ES-I3 (cell line): ENCODE results near the gene ADK.

ENCODE experiments used
- H3K36me3 ChIP-seq: 2 replicates; pipeline ENCODE4 v1.6.1; 2013; ENCODE audit warnings: mild to moderate bottlenecking, low read length, control low read depth, moderate library complexity; ENCODE audit not compliant: insufficient read depth
- H3K4me1 ChIP-seq: 2 replicates; pipeline ENCODE4 v1.6.1; 2013; ENCODE audit warnings: mild to moderate bottlenecking, control low read depth, low read length; ENCODE audit not compliant: insufficient read depth
- H3K9ac ChIP-seq: 2 replicates; pipeline ENCODE4 v1.6.1; 2013; ENCODE audit warnings: low read depth, mild to moderate bottlenecking, low read length, moderate library complexity
- H3K9me3 ChIP-seq: 2 replicates; pipeline ENCODE4 v1.6.1; 2013; ENCODE audit warnings: mild to moderate bottlenecking, low read length, moderate library complexity; ENCODE audit not compliant: control insufficient read depth, insufficient read depth

Gene ADK

DNA sequence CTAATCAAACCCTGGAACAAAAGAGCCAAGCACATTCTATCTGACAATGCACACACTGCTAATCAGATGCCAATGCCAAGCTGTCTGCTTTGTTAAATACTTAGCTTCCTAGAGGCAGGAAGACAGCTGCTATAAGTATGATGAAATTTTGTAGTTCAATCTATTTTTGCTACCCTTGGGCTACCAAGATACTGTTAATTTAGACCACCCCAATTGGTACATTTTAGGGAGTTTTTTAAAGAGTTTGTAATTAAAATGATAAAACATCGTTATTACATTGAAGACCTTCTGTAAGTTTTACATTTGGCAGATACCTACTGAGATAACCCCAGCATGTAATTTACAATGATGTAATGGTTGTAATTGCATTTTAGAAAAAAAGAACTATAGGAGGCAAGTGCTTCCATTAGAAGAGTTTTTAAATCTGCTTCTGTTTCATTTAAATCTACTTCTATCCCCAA lies 268.5 kb downstream of the ADK start:
- H3K36me3 ChIP-seq: no peaks in the 10 kb centered on the region
- no peak overlapping the region for H3K9ac ChIP-seq
- H3K9me3 ChIP-seq: no peaks in the 10 kb centered on the region
- H3K4me1 ChIP-seq: peaks cover 22% of the 10 kb centered on the region

DNA sequence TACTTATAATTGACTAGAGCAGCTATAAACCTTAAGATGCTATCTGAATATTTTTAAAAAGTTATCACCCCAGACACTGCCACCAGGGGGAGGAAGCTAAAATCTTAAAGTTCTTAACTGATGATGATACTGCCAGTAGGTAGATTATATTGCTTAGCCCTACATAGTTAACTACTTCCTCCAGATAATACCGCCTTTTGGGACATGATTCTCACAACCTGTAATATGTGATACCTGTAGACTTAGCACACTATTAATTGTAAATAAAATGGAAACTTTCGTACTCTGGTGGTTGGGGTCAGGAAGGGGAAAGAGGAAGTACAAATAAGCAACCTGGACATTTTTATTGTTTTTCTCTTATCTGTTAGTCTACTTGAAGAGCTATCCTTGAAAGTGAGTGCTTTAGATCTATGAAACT lies 268.9 kb downstream of the ADK start:
- no peak overlapping the region for H3K9ac ChIP-seq
- H3K36me3 ChIP-seq: no peaks in the 10 kb centered on the region
- H3K4me1 ChIP-seq: peaks cover 22% of the 10 kb centered on the region
- H3K9me3 ChIP-seq: no peaks in the 10 kb centered on the region

DNA sequence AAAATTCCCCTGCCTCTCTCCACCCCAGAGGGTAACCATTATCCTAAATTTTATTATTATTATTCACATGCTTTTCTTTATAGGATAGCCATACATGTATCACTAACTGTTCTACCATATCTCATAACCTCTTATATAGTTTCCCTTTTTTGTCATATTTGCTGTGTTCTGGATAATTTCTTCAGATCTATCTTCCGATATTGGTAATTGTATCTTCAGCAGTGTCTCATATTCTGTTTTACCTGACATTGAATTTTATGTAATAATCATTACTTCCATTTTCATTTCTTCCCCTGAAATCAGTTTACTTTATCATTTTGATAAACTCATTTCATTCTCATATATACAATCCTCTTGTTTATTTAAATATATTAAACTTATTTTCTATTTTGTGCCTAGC lies 273.5 kb downstream of the ADK start:
- H3K9ac ChIP-seq: no peak overlapping the region
- no peaks in the 10 kb centered on the region for H3K9me3 ChIP-seq
- H3K4me1 ChIP-seq: peaks cover 4% of the 10 kb centered on the region; the same call in 1 of the 2 replicates
- H3K36me3 ChIP-seq: no peaks in the 10 kb centered on the region

DNA sequence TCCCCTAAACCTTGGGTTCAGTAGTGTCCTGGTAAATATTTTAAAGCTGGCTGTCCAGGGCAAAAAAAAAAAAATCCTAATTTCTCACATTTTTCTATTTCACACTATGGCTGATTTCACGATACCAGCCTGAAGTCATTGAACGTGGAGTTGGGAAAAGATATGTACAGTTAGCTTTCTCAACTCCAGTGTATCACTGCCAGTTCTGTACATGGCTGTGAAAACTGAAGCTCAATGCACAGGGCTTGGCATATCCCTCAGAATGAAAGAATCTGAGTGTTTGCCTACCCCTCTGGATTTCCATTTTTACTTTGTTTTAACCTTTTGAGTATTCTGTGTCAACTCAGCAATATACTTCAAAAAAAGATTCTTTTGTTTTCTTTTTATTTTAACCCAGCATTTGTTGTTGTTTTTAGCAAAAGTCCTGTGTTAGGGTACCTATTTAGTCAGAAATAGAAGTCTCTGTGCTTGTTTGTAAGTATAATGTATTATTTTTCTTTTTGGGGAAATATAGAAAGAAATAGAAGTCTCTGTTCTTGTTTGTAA lies 274.5 kb downstream of the ADK start:
- Histone ChIP-seq H3K9me3 (no peaks in the 10 kb centered on the region), H3K36me3 (no peaks in the 10 kb centered on the region), H3K4me1 (no peaks in the 10 kb centered on the region; the same call in 1 of the 2 replicates)

DNA sequence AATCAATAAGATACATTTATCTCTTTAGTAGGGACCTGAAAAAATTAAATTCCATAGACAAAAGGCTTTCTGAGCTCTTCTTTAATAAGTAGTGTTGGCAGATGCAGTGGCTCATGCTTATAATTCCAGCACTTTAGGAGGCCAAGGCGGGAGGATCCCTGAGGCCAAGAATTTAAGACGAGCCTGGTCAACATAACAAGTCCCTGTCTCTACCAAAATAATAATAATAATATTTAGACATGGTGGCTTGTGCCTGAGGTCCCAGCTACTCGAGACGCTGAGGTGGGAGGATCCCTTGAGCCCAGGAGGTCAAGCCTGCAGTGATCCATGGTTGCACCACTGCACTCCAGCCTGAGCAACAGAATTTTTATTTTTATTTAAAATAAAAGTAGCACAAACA lies 280.8 kb downstream of the ADK start:
- no peaks in the 10 kb centered on the region for H3K36me3 ChIP-seq
- H3K9ac ChIP-seq: no peak overlapping the region
- no peaks in the 10 kb centered on the region for H3K4me1 ChIP-seq
- H3K9me3 ChIP-seq: no peaks in the 10 kb centered on the region

More for the DNA sequence above, 274.5 kb downstream of the ADK start:
- no peak overlapping the region for H3K9ac ChIP-seq

DNA sequence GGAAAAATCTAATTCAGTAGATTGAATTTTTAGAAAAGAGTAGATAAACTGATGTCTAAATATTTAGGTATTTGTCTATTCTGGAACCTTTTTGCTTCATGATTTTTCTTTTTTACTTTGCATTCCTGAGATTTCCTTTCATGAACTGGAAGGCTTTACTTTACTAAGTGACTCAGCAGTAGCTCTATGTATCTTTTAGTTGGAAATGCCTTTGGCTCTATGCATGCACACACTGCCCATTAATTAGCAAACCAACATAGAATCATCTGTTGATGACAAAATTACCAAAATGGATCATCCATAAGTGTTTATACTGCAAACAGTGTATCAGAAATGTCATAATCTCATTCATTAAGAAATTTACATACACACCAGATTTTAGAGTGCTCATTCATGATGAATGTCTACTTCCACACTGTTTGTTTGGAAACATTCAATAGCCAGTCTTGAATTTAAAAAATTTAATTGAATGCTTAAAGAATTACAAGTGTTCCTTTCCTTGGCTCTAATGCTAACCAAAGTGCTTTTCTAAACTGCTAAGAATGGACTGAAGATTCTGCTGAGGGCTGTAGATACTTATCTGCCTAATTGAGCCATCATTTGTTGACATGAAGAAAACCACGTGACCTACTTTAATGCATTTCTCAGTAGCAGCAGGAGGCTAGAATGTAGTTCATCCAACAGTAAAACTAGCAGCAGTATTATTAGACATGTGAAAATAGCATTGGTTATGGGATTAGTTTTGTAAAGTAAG lies 282.0 kb downstream of the ADK start:
- no peak overlapping the region for H3K9ac ChIP-seq
- no peaks in the 10 kb centered on the region for H3K9me3 ChIP-seq
- no peaks in the 10 kb centered on the region for H3K36me3 ChIP-seq

DNA sequence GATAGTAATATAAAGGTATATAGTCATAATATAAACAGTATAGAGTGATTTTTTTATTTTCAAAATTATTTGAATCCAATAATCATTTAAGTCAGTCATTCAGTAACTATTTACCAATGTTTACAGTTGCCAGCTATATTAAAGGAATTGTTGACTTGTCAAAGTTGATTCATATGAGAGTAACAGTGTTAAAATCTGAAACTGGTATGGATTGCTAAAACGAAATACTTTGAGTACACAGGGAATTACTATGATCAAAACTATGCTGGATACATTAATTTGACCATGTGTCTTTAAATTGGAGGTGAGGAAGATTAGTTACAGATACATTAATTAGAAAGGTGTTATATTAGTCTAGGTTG lies 282.6 kb downstream of the ADK start:
- Histone ChIP-seq H3K9me3 (no peaks in the 10 kb centered on the region), H3K9ac (no peak overlapping the region), H3K4me1 (no peaks in the 10 kb centered on the region), H3K36me3 (no peaks in the 10 kb centered on the region)

More for the DNA sequence above, 282.0 kb downstream of the ADK start:
- no peaks in the 10 kb centered on the region for H3K4me1 ChIP-seq

DNA sequence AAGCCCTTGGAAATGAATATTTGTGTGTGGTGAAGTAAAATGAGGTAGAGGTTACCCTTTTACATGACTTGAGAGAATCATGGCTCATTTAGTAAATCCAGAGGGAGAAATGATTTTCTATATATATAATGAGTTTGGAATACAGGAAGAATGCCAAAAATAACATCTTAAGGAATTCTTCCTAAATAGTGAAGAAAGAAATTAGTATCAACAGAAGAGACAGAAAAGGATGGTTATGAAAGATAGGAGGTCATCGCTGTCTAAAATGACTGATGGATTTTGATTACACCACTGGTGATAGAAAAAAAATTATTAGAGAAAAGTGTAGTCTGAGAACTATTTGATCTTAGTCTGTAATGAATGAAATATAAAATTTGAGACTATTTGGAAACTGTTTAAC lies 283.0 kb downstream of the ADK start:
- no peaks in the 10 kb centered on the region for H3K9me3 ChIP-seq
- no peak overlapping the region for H3K9ac ChIP-seq
- H3K4me1 ChIP-seq: no peaks in the 10 kb centered on the region
- H3K36me3 ChIP-seq: no peaks in the 10 kb centered on the region

DNA sequence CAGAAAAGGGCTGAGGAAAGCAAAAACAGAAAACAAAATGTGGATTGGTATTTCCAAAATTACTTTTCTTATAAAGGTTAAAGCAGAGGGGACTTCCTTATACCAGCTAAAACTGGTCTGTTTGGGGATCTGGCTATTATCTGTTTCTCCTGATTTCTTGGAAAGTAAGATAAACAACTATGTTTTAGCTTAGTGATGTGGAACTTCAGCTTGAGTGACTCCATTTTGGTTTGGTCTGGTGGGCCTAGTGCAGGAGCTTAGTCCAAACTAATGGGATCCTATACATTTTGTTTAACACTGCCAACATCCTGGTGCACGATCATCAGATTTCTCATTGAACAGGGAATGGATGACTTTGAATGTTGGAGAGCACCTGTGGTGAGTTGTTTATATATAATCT lies 283.5 kb downstream of the ADK start:
- Histone ChIP-seq H3K36me3 (no peaks in the 10 kb centered on the region), H3K9ac (no peak overlapping the region), H3K9me3 (no peaks in the 10 kb centered on the region), H3K4me1 (no peaks in the 10 kb centered on the region)

DNA sequence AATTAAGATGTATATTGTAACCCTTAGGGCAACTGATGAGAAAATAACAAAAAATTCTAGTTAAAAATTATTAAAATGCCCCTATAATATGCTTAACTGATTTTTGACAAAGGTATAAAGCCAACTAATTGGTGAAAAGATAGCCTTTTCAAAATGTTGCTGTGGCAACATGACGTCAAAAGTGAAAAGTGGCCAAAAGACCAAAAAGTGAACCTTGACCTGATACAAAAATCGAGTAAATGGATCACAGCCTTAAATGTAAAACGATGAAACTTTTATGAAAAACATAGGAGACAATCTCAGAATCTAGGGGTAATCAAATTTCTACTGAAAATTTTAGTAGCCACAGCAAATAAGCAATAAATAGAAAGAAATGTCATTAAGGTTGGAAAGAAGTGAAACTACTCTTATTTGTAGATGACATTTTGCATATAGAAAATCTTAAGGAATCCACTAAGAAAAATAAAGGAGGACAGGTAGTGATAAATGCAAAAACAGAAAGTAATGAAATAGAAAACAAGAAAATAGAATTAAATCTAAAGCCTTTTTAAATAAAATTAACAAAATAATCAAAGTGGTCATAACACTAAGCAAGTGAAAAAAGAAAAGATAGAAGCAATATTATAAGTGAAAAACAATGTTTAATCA lies 285.6 kb downstream of the ADK start:
- H3K9ac ChIP-seq: no peak overlapping the region
- no peaks in the 10 kb centered on the region for H3K36me3 ChIP-seq
- H3K4me1 ChIP-seq: no peaks in the 10 kb centered on the region
- H3K9me3 ChIP-seq: no peaks in the 10 kb centered on the region

DNA sequence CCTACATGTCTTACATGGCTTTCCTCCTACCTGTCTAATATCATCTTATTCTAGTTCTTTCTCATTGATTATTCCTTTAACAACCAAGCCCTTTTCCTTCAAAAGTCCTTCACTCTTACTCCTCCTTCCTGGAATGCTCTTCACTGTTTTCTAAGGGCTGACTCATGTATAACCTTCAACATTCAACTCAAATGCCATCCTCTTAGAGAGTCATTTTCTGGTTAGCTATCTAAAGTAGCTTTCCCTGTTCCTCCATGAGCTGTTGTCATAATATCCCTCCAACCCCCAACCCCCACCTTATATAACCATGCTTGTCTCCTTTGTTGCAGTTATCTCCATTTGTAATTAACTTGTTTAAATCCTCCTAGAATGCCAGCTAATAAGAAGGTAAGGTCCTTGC lies 286.8 kb downstream of the ADK start:
- Histone ChIP-seq H3K36me3 (no peaks in the 10 kb centered on the region), H3K9ac (no peak overlapping the region), H3K4me1 (no peaks in the 10 kb centered on the region), H3K9me3 (no peaks in the 10 kb centered on the region)

DNA sequence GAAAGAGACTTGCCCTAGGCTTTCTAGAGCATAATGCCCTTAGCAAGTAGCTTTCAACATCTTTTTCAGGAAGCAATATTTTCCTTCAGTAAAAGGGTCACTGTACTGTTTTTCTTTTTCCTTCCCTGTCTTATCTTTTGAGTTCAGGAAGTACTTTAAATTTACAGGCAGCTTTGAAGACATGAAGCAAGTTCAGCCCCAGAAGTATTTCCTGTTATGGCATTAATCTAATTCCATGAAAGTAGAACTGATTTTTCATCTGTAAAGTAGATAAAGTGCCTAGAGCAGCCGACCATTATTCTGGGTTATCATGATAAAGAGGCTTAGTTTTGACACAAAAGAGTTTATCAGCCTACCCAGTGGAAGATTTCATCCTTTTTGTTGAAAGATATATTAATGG lies 288.2 kb downstream of the ADK start:
- no peaks in the 10 kb centered on the region for H3K4me1 ChIP-seq
- no peaks in the 10 kb centered on the region for H3K9me3 ChIP-seq
- no peaks in the 10 kb centered on the region for H3K36me3 ChIP-seq
- H3K9ac ChIP-seq: no peak overlapping the region

DNA sequence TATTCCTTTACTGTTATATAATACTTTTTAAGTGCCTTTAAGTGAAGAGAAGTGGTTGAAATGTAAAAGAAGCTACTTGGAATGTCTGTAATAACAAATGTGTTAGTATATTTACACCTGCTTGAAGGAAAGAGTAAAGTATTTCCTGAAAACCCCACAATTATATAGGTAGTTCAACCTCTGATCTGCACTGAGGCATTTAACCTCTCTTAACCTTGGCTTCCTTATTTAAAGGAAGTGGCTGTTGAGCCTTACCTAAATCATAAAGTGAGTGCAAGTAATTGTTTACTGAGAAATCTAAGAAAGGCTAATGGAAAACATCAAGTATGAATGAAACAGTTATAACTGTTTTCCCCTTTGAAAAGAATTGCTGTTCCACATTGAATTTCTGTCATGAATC lies 294.5 kb downstream of the ADK start:
- H3K4me1 ChIP-seq: no peaks in the 10 kb centered on the region
- no peaks in the 10 kb centered on the region for H3K9me3 ChIP-seq
- no peak overlapping the region for H3K9ac ChIP-seq
- no peaks in the 10 kb centered on the region for H3K36me3 ChIP-seq

DNA sequence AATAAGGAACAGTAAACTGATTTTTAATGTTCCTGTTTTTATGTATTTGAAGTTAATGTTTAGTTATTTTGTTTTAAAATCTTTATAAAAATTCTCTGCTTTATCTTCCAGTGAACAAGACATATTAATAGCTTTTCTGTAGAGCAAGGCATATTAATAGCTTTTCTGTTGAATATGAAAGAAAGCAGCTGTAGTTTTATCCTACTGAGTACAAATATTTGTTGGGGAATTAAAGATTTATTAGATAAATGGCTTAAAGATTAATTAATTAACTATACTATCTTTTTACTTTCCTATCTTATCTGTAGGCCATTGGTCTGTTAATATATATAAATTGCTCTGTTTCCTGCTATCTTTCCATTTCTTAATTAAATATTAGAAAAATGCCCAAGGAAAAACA lies 299.6 kb downstream of the ADK start:
- Histone ChIP-seq H3K9me3 (no peaks in the 10 kb centered on the region), H3K4me1 (no peaks in the 10 kb centered on the region), H3K9ac (no peak overlapping the region), H3K36me3 (no peaks in the 10 kb centered on the region)
